HCT116 (cell line): ENCODE measurements around the gene SRP19. TPM values are rescaled to one million over a fixed set of nuclear protein-coding genes. Genes with fewer than 3 reads are reported as not detected.

Source experiments
- ATAC-seq: fragments of 200-7000 bp; cut with Tn5 transposase; 2 replicates; pipeline ENCODE4 v1.9.1; 2020; ENCODE audit warnings: mild to moderate bottlenecking, moderate library complexity
- Bru-seq: library from RNA; stranded (reverse); fragments of 400-500 nt; gene quantifications from one replicate; lab custom pipeline; 2021; lab: Mats Ljungman, UMichigan
- BruChase-seq, 2 experiments: library from RNA; stranded (reverse); fragments of 400-500 nt; gene quantifications; one replicate each; lab custom pipeline; 2021; lab: Mats Ljungman, UMichigan
- BruUV-seq: library from RNA; stranded (reverse); fragments of 400-500 nt; replicated peaks from 2 replicates; lab custom pipeline; 2021; lab: Mats Ljungman, UMichigan
- CTCF ChIA-PET: fragments of 300-600 bp; sonication (Branson Sonifier 250); formaldehyde crosslinking; loops from one replicate; lab custom pipeline; 2021; ENCODE audit warnings: antibody characterized with exemption; lab: Charles Lee
- POLR2A ChIA-PET: fragments of 300-600, 350-600 bp; sonication (Branson Sonifier 250); formaldehyde crosslinking; loops from one replicate; lab custom pipeline; 2021; ENCODE audit warnings: antibody characterized with exemption; lab: Charles Lee
- RAD21 ChIA-PET, 2 experiments: fragments of 300-600 bp; sonication (Branson Sonifier 250); formaldehyde crosslinking; loops; one replicate each; lab custom pipeline; 2023; ENCODE audit warnings: low total read pairs in 2 of 2; ENCODE audit not compliant: uncharacterized antibody in 2 of 2, unreplicated experiment in 2 of 2, low non-redundant PET in 1 of 2; lab: Charles Lee
- DNase-seq: peaks from one replicate; pipeline ENCODE4 v3.0.0-alpha.2; 2010; ENCODE audit warnings: low read depth, low spot score
- H2AFZ ChIP-seq: fragments of 200-600 bp; shearing (Covaris generic), sonication (generic); 2 replicates; pipeline ENCODE4 v1.6.1; 2017; ENCODE audit warnings: low read depth, mixed run types, mixed read lengths, antibody characterized with exemption, low read length; ENCODE audit not compliant: poor library complexity, severe bottlenecking
- H3K27ac ChIP-seq: 2 replicates; pipeline ENCODE4 v1.5.1; 2012; ENCODE audit warnings: low read depth, low read length
- H3K27me3 ChIP-seq: fragments of 200-600 bp; sonication (generic); 2 replicates; pipeline ENCODE4 v1.6.1; 2016; ENCODE audit warnings: mixed run types, low read length, mixed read lengths; ENCODE audit not compliant: insufficient read depth
- H3K36me3 ChIP-seq, 2 experiments: fragments of 200-500 bp in 1 of 2; fragments of 200-600 bp in 1 of 2; sonication (Bioruptor generic) in 1 of 2; sonication (generic) in 1 of 2; 2 replicates each; pipeline versions ENCODE4 v1.5.1 to v1.6.1; 2014 to 2016; ENCODE audit warnings: low read length in 2 of 2, inconsistent platforms in 1 of 2, mixed read lengths in 1 of 2, mixed run types in 1 of 2; ENCODE audit not compliant: insufficient read depth in 2 of 2, control insufficient read depth in 1 of 2
- H3K4me1 ChIP-seq, 2 experiments: fragments of 200-600 bp in 1 of 2; sonication (generic) in 1 of 2; 2 replicates each; pipeline versions ENCODE4 v1.5.1 to v1.6.1; 2012 to 2017; ENCODE audit warnings: low read length in 2 of 2, inconsistent platforms in 1 of 2, mild to moderate bottlenecking in 1 of 2, mixed read lengths in 1 of 2, mixed run types in 1 of 2, moderate library complexity in 1 of 2; ENCODE audit not compliant: insufficient read depth in 2 of 2, control insufficient read depth in 1 of 2
- H3K4me2 ChIP-seq: fragments of 200-600 bp; sonication (generic); 2 replicates; pipeline ENCODE4 v1.6.1; 2017; ENCODE audit warnings: mixed run types, low read length, mixed read lengths
- H3K4me3 ChIP-seq, 2 experiments: fragments of 200-600 bp in 1 of 2; sonication (generic) in 1 of 2; replicated peaks in 1 of 2; 2 replicates each; pipeline ENCODE4 v1.5.1; 2011 to 2016; ENCODE audit warnings: low read length in 2 of 2, control low read depth in 1 of 2, low read depth in 1 of 2, mild to moderate bottlenecking in 1 of 2, mixed read lengths in 1 of 2, mixed run types in 1 of 2
- H3K79me2 ChIP-seq: fragments of 200-600 bp; sonication (generic); 2 replicates; pipeline ENCODE4 v1.6.1; 2017; ENCODE audit warnings: mild to moderate bottlenecking, mixed run types, low read length, moderate library complexity, mixed read lengths; ENCODE audit not compliant: insufficient read depth
- H3K9ac ChIP-seq: fragments of 200-600 bp; sonication (generic); 2 replicates; pipeline ENCODE4 v1.6.1; 2016; ENCODE audit warnings: low read length, mixed read lengths
- H3K9me2 ChIP-seq: fragments of 200-600 bp; sonication (generic), shearing (Covaris generic); 2 replicates; pipeline ENCODE4 v1.6.1; 2017; ENCODE audit warnings: mixed run types, mild to moderate bottlenecking, moderate library complexity; ENCODE audit not compliant: insufficient read depth
- H3K9me3 ChIP-seq, 2 experiments: fragments of 200-500 bp in 1 of 2; fragments of 200-600 bp in 1 of 2; sonication (Bioruptor generic) in 1 of 2; sonication (generic) in 1 of 2; 2 replicates each; pipeline ENCODE4 v1.6.1; 2014 to 2017; ENCODE audit warnings: low read length in 2 of 2, mixed read lengths in 2 of 2, inconsistent platforms in 1 of 2, low read depth in 1 of 2, mild to moderate bottlenecking in 1 of 2, mixed run types in 1 of 2, moderate library complexity in 1 of 2; ENCODE audit not compliant: control insufficient read depth in 1 of 2, insufficient read depth in 1 of 2
- H4K20me1 ChIP-seq: fragments of 200-600 bp; sonication (generic), shearing (Covaris generic); 2 replicates; pipeline ENCODE4 v1.6.1; 2017; ENCODE audit warnings: mixed run types, mild to moderate bottlenecking, moderate library complexity; ENCODE audit not compliant: insufficient read depth
- ATF3 ChIP-seq: IDR thresholded peaks from 2 replicates; pipeline ENCODE4 v1.6.1; 2012
- CBX3 ChIP-seq: IDR thresholded peaks from 2 replicates; pipeline ENCODE4 v1.6.1; 2012; ENCODE audit warnings: low read depth
- CEBPB ChIP-seq: IDR thresholded peaks from 2 replicates; pipeline ENCODE4 v1.6.1; 2012; ENCODE audit warnings: low read depth
- CTCF ChIP-seq, 3 experiments: fragments of 200-600 bp in 1 of 3; sonication (generic) in 1 of 3; IDR thresholded peaks in 2 of 3; conservative IDR thresholded peaks in 1 of 3; 2 replicates each; pipeline ENCODE4 v1.5.1; 2012 to 2017; ENCODE audit warnings: low read depth in 2 of 3, low read length in 2 of 3, antibody characterized with exemption in 1 of 3, borderline replicate concordance in 1 of 3, control low read depth in 1 of 3, mild to moderate bottlenecking in 1 of 3, mixed read lengths in 1 of 3, mixed run types in 1 of 3, moderate library complexity in 1 of 3; ENCODE audit not compliant: insufficient read depth in 1 of 3
- EGR1 ChIP-seq: IDR thresholded peaks from 2 replicates; pipeline ENCODE4 v1.6.1; 2012; ENCODE audit warnings: low read depth
- ELF1 ChIP-seq: IDR thresholded peaks from 2 replicates; pipeline ENCODE4 v1.6.1; 2012; ENCODE audit warnings: low read depth, borderline replicate concordance
- EZH2 ChIP-seq: fragments of 200-600 bp; sonication (generic); IDR thresholded peaks from 2 replicates; pipeline ENCODE4 v1.6.1; 2017; ENCODE audit warnings: antibody characterized with exemption, mixed run types
- EZH2phosphoT487 ChIP-seq: fragments of 200-600 bp; IDR thresholded peaks from 2 replicates; pipeline ENCODE4 v1.6.1; 2018; ENCODE audit warnings: antibody characterized with exemption, borderline replicate concordance
- FOSL1 ChIP-seq: IDR thresholded peaks from 2 replicates; pipeline ENCODE4 v1.6.1; 2012; ENCODE audit warnings: low read depth
- JUND ChIP-seq: IDR thresholded peaks from 2 replicates; pipeline ENCODE4 v1.6.1; 2012
- MAX ChIP-seq: IDR thresholded peaks from 2 replicates; pipeline ENCODE4 v1.6.1; 2012
- POLR2A ChIP-seq: IDR thresholded peaks from 2 replicates; pipeline ENCODE4 v1.7.0; 2011; ENCODE audit warnings: borderline replicate concordance; ENCODE audit not compliant: insufficient read depth, insufficient read length; ENCODE audit errors: extremely low read depth
- POLR2AphosphoS5 ChIP-seq: IDR thresholded peaks from 2 replicates; pipeline ENCODE4 v1.6.1; 2011; ENCODE audit warnings: mild to moderate bottlenecking, low read depth, low read length, moderate library complexity
- RAD21 ChIP-seq: IDR thresholded peaks from 2 replicates; pipeline ENCODE4 v1.6.1; 2012; ENCODE audit warnings: low read depth, mild to moderate bottlenecking
- SIN3A ChIP-seq: IDR thresholded peaks from 2 replicates; pipeline ENCODE4 v1.6.1; 2012; ENCODE audit warnings: low read depth
- SP1 ChIP-seq: IDR thresholded peaks from 2 replicates; pipeline ENCODE4 v1.6.1; 2012; ENCODE audit warnings: low read depth
- SRF ChIP-seq: IDR thresholded peaks from 2 replicates; pipeline ENCODE4 v1.6.1; 2012; ENCODE audit warnings: low read depth
- TCF7L2 ChIP-seq: IDR thresholded peaks from 2 replicates; pipeline ENCODE4 v1.7.0; 2011; ENCODE audit warnings: borderline replicate concordance, inconsistent platforms; ENCODE audit not compliant: insufficient read depth, insufficient read length; ENCODE audit errors: extremely low read depth
- YY1 ChIP-seq: IDR thresholded peaks from 2 replicates; pipeline ENCODE4 v1.6.1; 2011; ENCODE audit warnings: low read length, low read depth, moderate library complexity, mild to moderate bottlenecking; ENCODE audit not compliant: insufficient replicate concordance; ENCODE audit errors: extremely low read depth
- ZBTB33 ChIP-seq: IDR thresholded peaks from 2 replicates; pipeline ENCODE4 v1.6.1; 2011; ENCODE audit warnings: mild to moderate bottlenecking, low read length, moderate library complexity; ENCODE audit not compliant: insufficient replicate concordance; ENCODE audit errors: extremely low read depth
- ZFX ChIP-seq: fragments of 450-650 bp; IDR thresholded peaks from 2 replicates; pipeline ENCODE4 v1.6.1; 2017
- intact Hi-C: fragments of 100-400 bp; cut with micrococcal nuclease; formaldehyde crosslinking; loops from 2 replicates; pipeline ENCODE4 v1.10.0; 2022
- long read RNA-seq: library from polyadenylated mRNA; unstranded; transcript quantifications from one replicate; pipeline ENCODE4 v2.0.0, GENCODE V29; 2021; ENCODE audit not compliant: unreplicated experiment
- polyA plus RNA-seq: library from polyadenylated mRNA; unstranded; fragments of >200 nt; gene quantifications from 2 replicates; pipeline ENCODE4 v1.2.1, GENCODE V29; 2012; ENCODE audit warnings: missing spikeins
- total RNA-seq: library from RNA; stranded (reverse); gene quantifications from one replicate; pipeline ENCODE4 v1.2.1, GENCODE V29; 2021; ENCODE audit not compliant: unreplicated experiment

SRP19 gene
- total RNA-seq = 45.3 TPM
- 40.7 and 49.7 TPM in 2 replicates for polyA plus RNA-seq
- Bru-seq, nascent RNA = percentile 86 among the genes with signal in this experiment
- BruChase-seq, experiment 1, labeled RNA remaining after a 6-hour chase = percentile 88 among the genes with signal in this experiment
- percentile 87 among the genes with signal in this experiment for BruChase-seq, experiment 2, labeled RNA remaining after a 2-hour chase
- long read RNA-seq, transcript SRP19-207 (4 exons, 727 nt) = minor isoform, 21 of 121 reads
- long read RNA-seq, transcript SRP19-205 (2 exons, 473 nt) = minor isoform, 29 of 121 reads
- long read RNA-seq, transcript SRP19-206 (5 exons, 2,841 nt) = major isoform, 46 of 121 reads
- long read RNA-seq, transcript SRP19-201 (5 exons, 937 nt) = minor isoform, 5 of 121 reads
- long read RNA-seq, partial matches to known transcripts = 7 of 121 reads
- long read RNA-seq, other reads (novel, unspliced or antisense) = 12 of 121 reads

- POLR2A ChIA-PET = interaction anchor here (0.6 to 1.6 kb wide), 9 partner anchors 10 to 696 kb away, joined by 3 to 5 read pairs (median 3); partner anchors contain the start of gene DCP2
- Histone ChIP-seq H3K79me2 (peaks cover 43% of the 10 kb centered on the region), H3K9me3 (no peaks in the 10 kb centered on the region), H3K27ac (peak within 1 kb of the TSS; percentile 58), H3K9ac (peak within 1 kb of the TSS; percentile 82), H3K4me3 (peak within 1 kb of the TSS; percentile 80 to 99), H3K4me1 (peaks cover 8 to 22% of the 10 kb centered on the region in 2 experiments), H2AFZ (peak within 1 kb of the TSS; percentile 69), H3K36me3 (peaks cover 19 to 27% of the 10 kb centered on the region in 2 experiments), H3K27me3 (no peaks in the 10 kb centered on the region), H3K9me2 (no peaks in the 10 kb centered on the region), H3K4me2 (peak within 1 kb of the TSS; percentile 85), H4K20me1 (no peaks in the 10 kb centered on the region; the same call in 1 of the 2 replicates)
- DNase-seq (peak; percentile 96), ATAC-seq (peak; percentile 95)
- CTCF ChIA-PET = interaction anchor here (1.3 kb wide), 1 partner anchor 13 kb away, joined by 8 read pairs; no protein-coding TSS in a partner anchor
- BruUV-seq = no TSS peak
- RAD21 ChIA-PET = no interaction called here
- intact Hi-C loops = no loop called here
- TF ChIP-seq POLR2A = peak; percentile 82
- TF ChIP-seq CBX3 = peak; percentile 85
- TF ChIP-seq EZH2phosphoT487 = no peak
- TF ChIP-seq RAD21 = no peak
- peak; percentile 72 for TF ChIP-seq YY1
- peak; percentile 99 for TF ChIP-seq MAX
- no peak for TF ChIP-seq FOSL1
- TF ChIP-seq JUND = no peak
- TF ChIP-seq SIN3A = peak; percentile 75; the same call in 1 of the 2 replicates
- no peak for TF ChIP-seq ATF3
- TF ChIP-seq TCF7L2 = peak; percentile 33
- TF ChIP-seq EZH2 = no peak
- no peak for TF ChIP-seq EGR1
- peak; percentile 34; the same call in 1 of the 2 replicates for TF ChIP-seq ELF1
- peak; percentile 68 for TF ChIP-seq SRF
- no peak for TF ChIP-seq CEBPB
- no peak for TF ChIP-seq CTCF (IDR thresholded peaks at IDR 0.05 in 2 of 3, conservative IDR thresholded peaks at IDR 0.05 in 1 of 3; ENCODE audit: borderline replicate concordance in 1 of 3, insufficient read depth in 1 of 3, low read depth in 2 of 3, low read length in 2 of 3)
- peak; percentile 97 for TF ChIP-seq ZBTB33
- peak; percentile 86 for TF ChIP-seq ZFX
- peak; percentile 81 for TF ChIP-seq POLR2AphosphoS5
- TF ChIP-seq SP1 = peak; percentile 78
Measured at GRCh38 chr5:112860929-112861637, at the start of gene SRP19. Gene SRP19, plus strand, starts transcription at chr5:112861287. Its CDS starts 90 bp downstream, at chr5:112861377.
